HG03064 (cell line): Measurements from ENCODE around the gene IQSEC3.

Experiments used
- ATAC-seq: cut with Tn5 transposase; IDR thresholded peaks from one replicate; pipeline ENCODE4 v1.9.1; 2021; ENCODE audit warnings: low read depth; ENCODE audit not compliant: unreplicated experiment

The IQSEC3 gene

GRCh38 chr12:108594-108993, 42.0 kb downstream of the IQSEC3 start:
- ATAC-seq, result no peak

- ATAC-seq, result no peak
Observed at GRCh38 chr12:109446-109845, 42.9 kb downstream of the IQSEC3 start.

DNA sequence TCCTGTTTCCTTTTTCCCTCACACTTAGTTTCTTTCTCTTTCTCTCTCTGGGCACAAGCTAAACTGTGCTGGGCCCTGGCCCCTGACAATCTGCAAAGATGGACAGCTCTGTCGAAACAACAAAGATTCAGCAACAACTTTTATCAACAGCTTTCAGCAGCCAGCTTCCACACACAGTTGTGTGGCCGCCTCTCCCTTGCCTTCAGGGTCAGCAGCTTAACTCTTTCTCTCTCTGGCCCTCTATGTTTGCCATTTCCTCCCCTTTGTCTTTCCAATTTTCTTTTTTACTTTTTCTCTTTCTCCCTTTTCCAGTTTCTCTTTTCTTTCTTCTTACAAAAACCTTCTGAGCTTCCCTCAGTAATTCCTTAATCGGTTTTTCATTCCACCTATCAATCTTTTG, 43.3 kb downstream of the IQSEC3 start:
- no peak for ATAC-seq

- no peak for ATAC-seq
Observed at GRCh38 chr12:111699-112493, 45.3 kb downstream of the IQSEC3 start.

GRCh38 chr12:113347-113746, 46.8 kb downstream of the IQSEC3 start:
- ATAC-seq, result no peak

- ATAC-seq, result no peak
Observed at GRCh38 chr12:114626-115211, 48.2 kb downstream of the IQSEC3 start.

GRCh38 chr12:115518-115917, 49.0 kb downstream of the IQSEC3 start:
- no peak for ATAC-seq

DNA sequence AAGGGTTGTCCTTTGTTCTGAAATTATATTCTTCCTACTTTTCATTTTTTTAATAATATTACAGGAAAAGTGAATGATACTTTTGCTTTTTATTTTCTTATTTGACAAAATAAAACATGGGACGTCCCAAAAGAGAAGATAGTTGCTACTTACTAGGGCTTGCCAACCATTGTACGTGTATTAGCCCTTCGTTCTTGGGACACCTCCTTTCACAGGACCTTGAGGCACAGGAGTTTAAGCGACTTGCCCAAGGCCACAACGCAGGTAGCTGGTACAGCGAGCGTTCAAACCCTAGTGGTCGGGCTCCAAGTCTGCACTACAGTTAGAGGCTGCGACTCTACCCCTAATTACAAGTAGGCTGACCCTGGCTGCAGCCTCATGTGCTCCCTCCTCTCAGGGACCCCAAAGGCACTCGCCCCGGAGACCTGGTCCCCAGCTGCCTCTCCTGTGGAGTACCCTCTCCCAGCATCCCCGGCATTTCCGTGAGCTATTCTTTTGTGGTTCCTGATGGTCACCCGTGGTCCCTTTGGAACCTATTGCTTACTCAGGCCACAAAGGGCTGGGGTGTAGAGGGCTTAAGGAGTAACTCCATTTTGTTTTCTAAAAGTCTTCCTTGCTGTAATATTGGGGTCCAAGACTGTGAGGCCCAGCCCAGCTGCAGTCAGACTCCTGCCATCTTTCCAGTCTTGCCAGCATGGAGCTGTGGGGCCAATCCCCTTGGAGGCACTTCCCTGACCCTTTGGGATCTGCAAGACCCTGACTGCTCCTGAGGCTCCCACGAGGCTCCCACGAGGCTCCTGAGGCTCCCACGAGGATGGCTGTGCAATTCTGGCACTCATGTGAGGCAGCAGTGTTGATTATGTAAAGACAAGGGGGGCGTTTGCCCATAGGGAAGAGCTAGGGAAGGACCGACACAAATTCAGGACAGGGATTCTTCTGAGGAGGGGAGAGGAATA, 49.7 kb downstream of the IQSEC3 start:
- ATAC-seq, result no peak

DNA sequence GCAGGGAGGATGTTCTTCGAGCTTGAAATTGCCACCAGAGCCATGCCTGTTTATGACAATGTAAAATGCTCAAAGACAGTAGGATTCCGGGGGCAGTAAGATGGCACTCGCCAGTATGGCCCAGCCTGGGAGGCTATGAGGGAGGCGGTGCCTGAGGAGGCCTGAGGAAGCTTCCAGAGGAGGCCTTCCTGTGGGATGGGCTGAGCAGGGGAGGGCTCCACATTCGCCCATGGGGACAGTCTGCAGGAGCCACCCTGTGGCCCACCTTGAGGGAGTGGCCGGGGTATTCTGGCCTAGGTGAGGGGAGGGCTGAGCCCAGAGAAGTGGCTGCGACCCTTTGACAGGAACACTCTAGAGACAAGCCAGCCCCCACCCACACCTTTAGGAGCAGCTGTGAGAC, 50.7 kb downstream of the IQSEC3 start:
- no peak for ATAC-seq

DNA sequence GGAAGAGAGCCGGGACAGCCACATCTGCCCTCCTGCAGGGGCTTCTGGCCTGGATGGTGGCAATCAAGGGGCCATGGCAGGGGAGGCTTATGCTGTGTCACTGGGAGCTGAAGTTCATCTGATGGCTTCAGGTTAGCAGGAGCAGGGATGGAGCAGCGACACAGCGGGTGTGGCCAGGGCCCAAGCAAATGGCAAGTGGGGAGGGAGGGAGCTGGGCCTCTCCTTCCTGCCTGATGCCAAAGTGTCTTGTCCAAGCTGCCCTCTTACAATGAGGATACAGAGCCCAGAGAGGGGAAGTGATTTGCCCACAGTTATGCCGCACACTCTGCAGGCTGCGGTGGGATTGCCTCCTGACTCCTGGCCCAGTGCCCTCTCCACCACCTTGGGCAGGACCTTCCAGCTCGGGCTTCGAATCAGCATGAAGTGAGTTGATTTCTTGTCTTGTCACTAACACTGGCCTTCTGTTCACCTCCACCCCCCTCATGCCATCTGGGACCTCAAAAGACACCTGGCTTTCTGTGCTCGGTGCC, 51.3 kb downstream of the IQSEC3 start:
- ATAC-seq, result no peak

DNA sequence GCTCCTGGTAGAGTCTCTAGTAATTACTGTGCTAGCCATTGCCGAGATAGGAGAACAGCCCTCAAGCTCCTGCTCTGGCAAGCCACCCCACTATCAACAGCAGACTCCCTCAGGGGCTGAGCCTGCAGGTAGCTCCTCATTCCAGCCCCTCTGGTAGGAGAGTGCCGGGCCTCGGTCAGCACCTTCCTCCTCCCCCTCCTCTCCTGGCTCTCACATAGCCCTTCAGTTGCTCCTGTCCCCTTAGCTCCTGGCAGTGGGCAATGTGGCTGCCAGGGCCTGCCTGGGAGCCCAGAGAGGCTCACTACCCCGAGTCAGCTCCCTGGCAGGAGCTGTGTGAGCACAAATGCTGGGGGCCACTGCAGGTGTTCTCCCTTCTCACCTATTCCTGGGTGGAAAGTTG, 52.0 kb downstream of the IQSEC3 start:
- no peak for ATAC-seq

GRCh38 chr12:120951-121350, 54.4 kb downstream of the IQSEC3 start:
- ATAC-seq, result no peak

GRCh38 chr12:121647-122046, 55.1 kb downstream of the IQSEC3 start:
- ATAC-seq, result no peak

DNA sequence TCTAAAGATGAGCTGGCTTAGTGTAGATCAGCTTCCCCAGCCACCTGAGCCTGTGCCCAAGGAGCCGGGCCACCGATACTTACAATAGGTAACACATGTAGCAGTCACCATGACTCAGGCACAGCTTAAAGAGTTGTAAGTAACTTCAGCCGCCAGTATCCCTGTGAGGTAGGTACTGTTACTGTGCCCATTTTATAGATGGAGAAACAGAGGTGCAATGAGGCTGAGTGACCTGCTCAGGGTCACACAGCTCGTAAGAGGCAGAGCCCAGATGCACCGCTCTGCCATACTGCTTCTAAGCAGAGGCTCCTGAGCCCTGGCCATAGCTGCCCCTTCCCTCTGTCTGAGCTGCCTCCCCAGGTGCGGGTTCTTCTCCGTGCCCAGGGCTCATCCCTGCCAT, 58.5 kb downstream of the IQSEC3 start:
- ATAC-seq, result no peak

DNA sequence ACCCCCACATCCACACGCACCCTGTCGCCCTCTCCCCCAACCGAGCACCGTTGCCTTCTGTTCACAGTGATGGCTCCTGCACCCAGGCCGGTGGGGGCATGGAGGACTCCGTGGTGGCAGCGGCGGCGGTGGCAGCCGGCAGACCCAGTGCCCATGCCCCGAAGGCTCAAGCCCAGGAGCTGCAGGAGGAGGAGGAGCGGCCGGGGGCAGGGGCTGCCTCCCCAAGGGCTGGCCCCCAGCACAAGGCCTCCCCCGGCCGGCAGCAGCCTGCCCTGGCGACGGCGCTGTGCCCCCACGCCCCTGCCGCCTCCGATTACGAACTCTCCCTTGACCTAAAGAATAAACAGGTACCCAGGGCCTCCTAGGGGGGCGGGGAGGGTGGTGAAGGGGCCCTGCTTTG, 59.0 kb downstream of the IQSEC3 start:
- ATAC-seq, result no peak

- ATAC-seq, result no peak
Observed at GRCh38 chr12:128079-128478, 61.5 kb downstream of the IQSEC3 start.

GRCh38 chr12:129001-129400, 62.4 kb downstream of the IQSEC3 start:
- ATAC-seq, result no peak

DNA sequence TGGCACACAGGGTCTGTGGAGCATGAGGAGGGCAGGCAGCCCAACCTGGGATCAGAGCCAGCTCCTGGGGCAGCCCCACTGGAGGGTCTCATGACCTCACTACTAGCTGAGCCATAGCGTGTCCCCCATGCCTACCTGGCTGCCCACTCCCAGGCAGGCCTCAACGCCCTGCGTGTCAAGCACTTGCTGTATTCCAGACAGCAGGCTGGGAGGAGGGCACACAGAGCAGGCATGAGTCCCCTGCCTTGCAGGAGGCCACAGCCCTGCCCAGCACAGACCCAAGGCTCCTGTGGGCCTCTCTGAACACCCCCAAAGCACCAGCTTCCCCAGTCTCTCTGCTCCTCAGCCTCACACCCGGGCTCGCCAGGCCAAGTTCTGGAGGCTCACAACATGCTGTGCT, 64.0 kb downstream of the IQSEC3 start:
- no peak for ATAC-seq

DNA sequence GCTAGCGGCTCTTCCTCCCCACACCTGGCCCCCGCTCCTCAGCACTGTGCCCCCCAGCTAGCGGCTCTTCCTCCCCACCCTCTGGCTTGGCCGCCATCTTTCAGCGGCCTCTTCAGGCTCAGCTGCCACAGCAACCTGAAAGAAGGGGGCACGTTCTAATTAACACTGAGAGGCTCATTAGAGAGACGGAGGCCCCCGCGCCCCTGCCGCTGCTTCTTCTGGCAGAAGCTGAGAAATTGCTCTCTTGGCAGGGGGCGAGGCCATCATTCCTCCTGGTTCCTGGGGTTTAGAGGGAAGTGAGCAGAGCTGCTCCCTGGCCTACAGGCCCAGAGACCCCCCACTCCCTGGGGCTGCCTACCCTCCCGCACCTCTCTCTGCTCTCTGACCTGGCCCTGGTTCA, 64.4 kb downstream of the IQSEC3 start:
- no peak for ATAC-seq

GRCh38 chr12:131732-132495, 65.3 kb downstream of the IQSEC3 start:
- no peak for ATAC-seq
